ENCODE results near the gene SYT6. TPM values are rescaled to one million over a fixed set of nuclear protein-coding genes. Genes with fewer than 3 reads are reported as not detected.

SYT6 gene
- total RNA-seq, 4 donors from 2014 or later = 1.4 TPM; not detected in 3

GRCh38 chr1:114195819-114196218 is 42.1 kb upstream of the SYT6 start:
- Histone ChIP-seq H3K4me1 (no peaks in the 10 kb centered on the region), H3K9me3 (no peaks in the 10 kb centered on the region), H3K27me3 (no peaks in the 10 kb centered on the region), H3K36me3 (no peaks in the 10 kb centered on the region), H3K27ac (no peak overlapping the region), H3K4me3 (replicated peaks in 1 of 3) (no peak overlapping the region)
- TF ChIP-seq POLR2A (IDR thresholded peaks at IDR 0.05) = no peak
- TF ChIP-seq, protein P1, sequence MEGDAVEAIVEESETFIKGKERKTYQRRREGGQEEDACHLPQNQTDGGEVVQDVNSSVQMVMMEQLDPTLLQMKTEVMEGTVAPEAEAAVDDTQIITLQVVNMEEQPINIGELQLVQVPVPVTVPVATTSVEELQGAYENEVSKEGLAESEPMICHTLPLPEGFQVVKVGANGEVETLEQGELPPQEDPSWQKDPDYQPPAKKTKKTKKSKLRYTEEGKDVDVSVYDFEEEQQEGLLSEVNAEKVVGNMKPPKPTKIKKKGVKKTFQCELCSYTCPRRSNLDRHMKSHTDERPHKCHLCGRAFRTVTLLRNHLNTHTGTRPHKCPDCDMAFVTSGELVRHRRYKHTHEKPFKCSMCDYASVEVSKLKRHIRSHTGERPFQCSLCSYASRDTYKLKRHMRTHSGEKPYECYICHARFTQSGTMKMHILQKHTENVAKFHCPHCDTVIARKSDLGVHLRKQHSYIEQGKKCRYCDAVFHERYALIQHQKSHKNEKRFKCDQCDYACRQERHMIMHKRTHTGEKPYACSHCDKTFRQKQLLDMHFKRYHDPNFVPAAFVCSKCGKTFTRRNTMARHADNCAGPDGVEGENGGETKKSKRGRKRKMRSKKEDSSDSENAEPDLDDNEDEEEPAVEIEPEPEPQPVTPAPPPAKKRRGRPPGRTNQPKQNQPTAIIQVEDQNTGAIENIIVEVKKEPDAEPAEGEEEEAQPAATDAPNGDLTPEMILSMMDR (IDR thresholded peaks at IDR 0.05) = no peak
- WGBS, 2 donors = 53 to 72% methylated on average over 3 of the region's 3 CpGs
- no peak for DNase-seq
- intact Hi-C loops (cut with DNase I) = no loop called here

DNA sequence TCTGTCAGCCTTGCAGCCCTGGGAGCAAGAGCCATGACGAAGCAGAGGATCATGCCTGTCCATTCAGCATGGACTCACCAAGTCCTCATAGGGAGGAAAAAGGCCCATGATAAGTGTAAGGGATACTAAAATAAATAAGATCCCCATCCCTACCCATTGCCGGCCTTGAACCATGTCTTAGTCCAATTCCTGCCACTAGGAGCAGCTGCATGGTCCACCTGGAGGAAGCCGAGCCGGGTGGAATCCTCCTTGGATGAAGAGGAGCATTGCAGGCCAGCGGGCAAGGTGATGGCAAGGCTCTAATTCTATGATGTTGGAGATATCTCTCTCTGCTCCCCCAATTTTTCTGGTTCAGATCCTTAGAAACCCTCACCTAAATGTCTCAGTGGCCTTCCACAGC is 38.7 kb upstream of the SYT6 start:
- intact Hi-C loops (cut with DNase I) = no loop called here
- no peak for TF ChIP-seq POLR2A (IDR thresholded peaks at IDR 0.05)
- TF ChIP-seq, protein P1 (IDR thresholded peaks at IDR 0.05) = no peak
- WGBS, 2 donors = 71 to 80% methylated on average over 5 of the region's 5 CpGs
- H3K27me3 ChIP-seq = no peaks in the 10 kb centered on the region
- no peak overlapping the region for H3K4me3 ChIP-seq (replicated peaks in 1 of 3)
- DNase-seq = no peak
- no peaks in the 10 kb centered on the region for H3K4me1 ChIP-seq
- H3K9me3 ChIP-seq = no peaks in the 10 kb centered on the region
- H3K36me3 ChIP-seq = no peaks in the 10 kb centered on the region
- H3K27ac ChIP-seq = no peak overlapping the region

GRCh38 chr1:114189398-114189797 is 35.7 kb upstream of the SYT6 start:
- intact Hi-C loops (cut with DNase I) = no loop called here
- Histone ChIP-seq H3K4me3 (replicated peaks in 1 of 3) (no peak overlapping the region), H3K9me3 (no peaks in the 10 kb centered on the region), H3K36me3 (no peaks in the 10 kb centered on the region), H3K27ac (no peak overlapping the region), H3K4me1 (no peaks in the 10 kb centered on the region), H3K27me3 (no peaks in the 10 kb centered on the region)
- no peak for DNase-seq
- 93 to 98% methylated on average over 3 of the region's 3 CpGs for WGBS, 2 donors
- TF ChIP-seq, protein P1 (IDR thresholded peaks at IDR 0.05) = no peak

DNA sequence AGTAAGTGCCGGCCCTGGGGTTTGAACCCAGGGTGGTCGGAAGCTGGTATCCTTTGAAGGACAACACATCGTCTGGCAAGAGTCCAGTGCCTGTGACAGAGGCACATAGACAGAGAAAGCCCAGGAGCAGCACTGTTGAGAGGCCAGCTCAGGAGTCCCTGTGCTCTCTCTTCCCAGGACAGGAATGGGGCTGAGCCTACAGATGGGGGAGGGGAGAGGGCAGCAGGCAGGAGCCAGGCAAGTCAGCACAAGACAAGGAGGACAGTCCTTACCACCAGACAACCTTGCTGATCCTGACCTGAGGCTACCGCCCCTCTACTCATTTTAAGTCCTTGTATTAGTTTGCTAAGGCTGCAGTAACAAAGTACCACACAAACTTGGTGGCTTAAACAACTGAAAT is 27.7 kb upstream of the SYT6 start:
- intact Hi-C loops (cut with DNase I) = no loop called here
- 84 to 87% methylated on average over 4 of the region's 4 CpGs for WGBS, 2 donors
- no peaks in the 10 kb centered on the region for H3K4me1 ChIP-seq
- H3K36me3 ChIP-seq = no peaks in the 10 kb centered on the region
- no peak overlapping the region for H3K4me3 ChIP-seq (replicated peaks in 1 of 3)
- no peaks in the 10 kb centered on the region for H3K27me3 ChIP-seq
- H3K27ac ChIP-seq = no peak overlapping the region
- DNase-seq = no peak
- no peaks in the 10 kb centered on the region for H3K9me3 ChIP-seq
- TF ChIP-seq, protein P1 (IDR thresholded peaks at IDR 0.05) = no peak
- no peak for TF ChIP-seq POLR2A (IDR thresholded peaks at IDR 0.05)

DNA sequence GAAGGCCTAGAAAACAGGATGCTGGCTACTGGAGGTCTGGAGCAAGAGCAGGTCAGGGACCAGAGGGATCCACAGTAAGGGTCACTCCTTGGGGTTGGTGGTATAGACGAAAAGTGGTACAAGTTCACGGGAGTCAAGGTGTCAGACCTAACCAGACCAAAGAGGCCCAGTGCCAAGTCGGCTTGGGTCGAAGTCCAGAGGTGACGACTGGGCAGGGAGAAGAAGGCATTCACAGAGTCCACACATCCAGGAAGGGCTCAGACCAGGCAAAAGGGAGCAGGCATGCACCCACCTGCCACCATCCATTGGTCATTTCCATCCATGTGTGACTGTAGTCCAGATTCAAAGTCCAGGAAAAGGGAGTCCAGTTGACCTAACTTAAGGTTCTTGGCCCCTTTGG is 27.1 kb upstream of the SYT6 start:
- no peak for DNase-seq
- H3K9me3 ChIP-seq = no peaks in the 10 kb centered on the region
- 91 to 94% methylated on average over 5 of the region's 5 CpGs for WGBS, 2 donors
- H3K36me3 ChIP-seq = no peaks in the 10 kb centered on the region
- intact Hi-C loops (cut with DNase I) = no loop called here
- H3K4me1 ChIP-seq = no peaks in the 10 kb centered on the region
- H3K27ac ChIP-seq = no peak overlapping the region
- H3K27me3 ChIP-seq = no peaks in the 10 kb centered on the region
- no peak overlapping the region for H3K4me3 ChIP-seq (replicated peaks in 1 of 3)
- no peak for TF ChIP-seq POLR2A (IDR thresholded peaks at IDR 0.05)
- TF ChIP-seq, protein P1 (IDR thresholded peaks at IDR 0.05) = no peak

Measured in thyroid gland (tissue), 4 donors.